A549 (cell line): ENCODE data around the gene SLC22A23. TPM values are rescaled to one million over a fixed set of nuclear protein-coding genes. Genes with fewer than 3 reads are reported as not detected.

Source experiments
- ATAC-seq, 2 experiments: fragments of 200-7000 bp in 1 of 2; fragments of >200 bp in 1 of 2; cut with Nextera tagmentation in 1 of 2; cut with Tn5 transposase in 1 of 2; 3 replicates each; pipeline versions ENCODE4 v1.8.0 to v1.9.1; 2018 to 2020; ENCODE audit warnings: mild to moderate bottlenecking in 1 of 2, moderate library complexity in 1 of 2
- CTCF ChIA-PET: fragments of 300-600 bp; sonication (Branson Sonifier 250); formaldehyde crosslinking; extraction: SDS; loops from one replicate; lab custom pipeline; 2021; ENCODE audit warnings: antibody characterized with exemption, inconsistent platforms; lab: Yijun Ruan, JAX
- POLR2A ChIA-PET: fragments of 350-600 bp; formaldehyde crosslinking; extraction: SDS; loops from one replicate; lab custom pipeline; 2021; ENCODE audit warnings: antibody characterized with exemption, inconsistent platforms; lab: Yijun Ruan, JAX
- DNase-seq, 2 experiments: peaks; one replicate each; pipeline versions ENCODE4 v3.0.0 to v3.0.0-alpha.2; 2011 to 2016; ENCODE audit warnings: low read depth in 1 of 2, low spot score in 1 of 2
- FAIRE-seq: peaks from 2 replicates; lab custom pipeline; 2011; peaks lifted over from hg19 to GRCh38; lab: Jason Lieb, UNC
- H3K27ac ChIP-seq, 2 experiments: fragments of >200 bp; sonication (Bioruptor Twin); formaldehyde crosslinking; 3 replicates each; pipeline ENCODE4 v1.5.1; 2016 to 2017
- H3K4me1 ChIP-seq: fragments of >200 bp; sonication (Bioruptor Twin); formaldehyde crosslinking; 3 replicates; pipeline ENCODE4 v1.6.1; 2016
- H3K4me2 ChIP-seq: fragments of >200 bp; sonication (Bioruptor Twin); formaldehyde crosslinking; 3 replicates; pipeline ENCODE4 v1.6.1; 2016
- H3K4me3 ChIP-seq: fragments of >200 bp; sonication (Bioruptor Twin); formaldehyde crosslinking; 3 replicates; pipeline ENCODE4 v1.5.1; 2016
- H3K9me3 ChIP-seq: fragments of >200 bp; sonication (Bioruptor Twin); formaldehyde crosslinking; 3 replicates; pipeline ENCODE4 v1.6.1; 2016
- ATOH8 ChIP-seq: fragments of 250-450 bp; sonication (Bioruptor Pico); IDR thresholded peaks from 2 replicates; pipeline ENCODE4 v1.5.0; 2020; ENCODE audit warnings: low read depth, mild to moderate bottlenecking, moderate library complexity
- CBX8 ChIP-seq: fragments of 200-600 bp; sonication (generic); IDR thresholded peaks from 2 replicates; pipeline ENCODE4 v1.6.1; 2016
- CEBPB ChIP-seq, 2 experiments: fragments of >200 bp in 1 of 2; sonication (Bioruptor Twin) in 1 of 2; formaldehyde crosslinking in 1 of 2; IDR thresholded peaks; 2 replicates each; pipeline ENCODE4 v1.6.1; 2012 to 2016
- CHD2 ChIP-seq: fragments of 150-350 bp; IDR thresholded peaks from 2 replicates; pipeline ENCODE4 v1.6.1; 2014; ENCODE audit warnings: low read length; ENCODE audit not compliant: partially characterized antibody
- CHD4 ChIP-seq: fragments of 200-600 bp; sonication (generic); IDR thresholded peaks from 2 replicates; pipeline ENCODE4 v1.6.1; 2016; ENCODE audit warnings: antibody characterized with exemption, mild to moderate bottlenecking, borderline replicate concordance
- E2F6 ChIP-seq: IDR thresholded peaks from 2 replicates; pipeline ENCODE4 v1.6.1; 2012; ENCODE audit warnings: low read depth, borderline replicate concordance
- EHF ChIP-seq: fragments of 250-450 bp; sonication (Bioruptor Pico); IDR thresholded peaks from 2 replicates; pipeline ENCODE4 v1.5.0; 2020; ENCODE audit warnings: mild to moderate bottlenecking
- EHMT2 ChIP-seq: fragments of 200-600 bp; sonication (generic); IDR thresholded peaks from 2 replicates; pipeline ENCODE4 v1.6.1; 2016; ENCODE audit warnings: antibody characterized with exemption, low read depth, mild to moderate bottlenecking, moderate library complexity
- FOSL2 ChIP-seq, 2 experiments: fragments of 450-650 bp in 1 of 2; fragments of >200 bp in 1 of 2; sonication (Bioruptor Twin) in 1 of 2; formaldehyde crosslinking; IDR thresholded peaks; 2 replicates each; pipeline versions ENCODE4 v1.5.0 to v1.6.1; 2016 to 2020; ENCODE audit warnings: mild to moderate bottlenecking in 1 of 2, moderate library complexity in 1 of 2
- FOXS1 ChIP-seq: fragments of 250-450 bp; sonication (Bioruptor Pico); IDR thresholded peaks from 2 replicates; pipeline ENCODE4 v1.5.0; 2020; ENCODE audit warnings: mild to moderate bottlenecking, moderate library complexity
- GATA3 ChIP-seq: IDR thresholded peaks from 2 replicates; pipeline ENCODE4 v1.6.1; 2012; ENCODE audit warnings: borderline replicate concordance
- HOXB13 ChIP-seq: fragments of 250-450 bp; sonication (Bioruptor Pico); IDR thresholded peaks from 2 replicates; pipeline ENCODE4 v1.5.0; 2020; ENCODE audit warnings: low read depth, mild to moderate bottlenecking, moderate library complexity
- KDM1A ChIP-seq: fragments of 200-600 bp; sonication (generic); IDR thresholded peaks from 2 replicates; pipeline ENCODE4 v1.6.1; 2016; ENCODE audit warnings: low read depth, mild to moderate bottlenecking
- KDM5A ChIP-seq: fragments of 200-600 bp; sonication (generic); IDR thresholded peaks from 2 replicates; pipeline ENCODE4 v1.6.1; 2016; ENCODE audit warnings: antibody characterized with exemption, mild to moderate bottlenecking
- MAFK ChIP-seq: fragments of 450-650 bp; IDR thresholded peaks from 2 replicates; pipeline ENCODE4 v1.6.1; 2014; ENCODE audit not compliant: partially characterized antibody
- NPAS2 ChIP-seq: fragments of 250-450 bp; sonication (Bioruptor Pico); IDR thresholded peaks from 2 replicates; pipeline ENCODE4 v1.8.0; 2022; ENCODE audit warnings: mild to moderate bottlenecking, moderate library complexity, borderline replicate concordance
- PHF8 ChIP-seq: fragments of 200-600 bp; sonication (generic); IDR thresholded peaks from 2 replicates; pipeline ENCODE4 v1.6.1; 2016; ENCODE audit warnings: low read depth, mild to moderate bottlenecking, antibody characterized with exemption, moderate library complexity, borderline replicate concordance
- POLR2AphosphoS2 ChIP-seq: conservative IDR thresholded peaks from 2 replicates; pipeline ENCODE4 v1.6.1; 2012; ENCODE audit warnings: low read length, improper control_type of control experiment, inconsistent platforms
- RAD21 ChIP-seq, 2 experiments: fragments of >200 bp in 1 of 2; sonication (Bioruptor Twin) in 1 of 2; formaldehyde crosslinking in 1 of 2; IDR thresholded peaks in 1 of 2; conservative IDR thresholded peaks in 1 of 2; 2 replicates in 1 of 2; 3 replicates in 1 of 2; pipeline ENCODE4 v1.6.1; 2012 to 2018; ENCODE audit warnings: inconsistent platforms in 1 of 2
- RCOR1 ChIP-seq: fragments of 150-350 bp; IDR thresholded peaks from 2 replicates; pipeline ENCODE4 v1.6.1; 2014; ENCODE audit warnings: antibody characterized with exemption, low read length, low read depth
- RFX5 ChIP-seq: fragments of 450-650 bp; IDR thresholded peaks from 2 replicates; pipeline ENCODE4 v1.7.1; 2014; ENCODE audit warnings: antibody characterized with exemption, mild to moderate bottlenecking, moderate library complexity
- SMC3 ChIP-seq: fragments of >200 bp; sonication (Bioruptor Twin); formaldehyde crosslinking; IDR thresholded peaks from 3 replicates; pipeline ENCODE4 v1.6.1; 2018; ENCODE audit warnings: inconsistent platforms
- SREBF2 ChIP-seq: fragments of 450-650 bp; IDR thresholded peaks from 2 replicates; pipeline ENCODE4 v1.6.1; 2014; ENCODE audit warnings: mild to moderate bottlenecking, moderate library complexity
- TP53 ChIP-seq: fragments of 250-450 bp; sonication (Bioruptor Pico); IDR thresholded peaks from 2 replicates; pipeline ENCODE4 v1.5.0; 2021; ENCODE audit warnings: mild to moderate bottlenecking, moderate library complexity
- ZC3H11A ChIP-seq: fragments of 450-650 bp; IDR thresholded peaks from 2 replicates; pipeline ENCODE4 v1.6.1; 2014; ENCODE audit warnings: antibody characterized with exemption, mild to moderate bottlenecking
- ZFP36 ChIP-seq: fragments of 450-650 bp; IDR thresholded peaks from 2 replicates; pipeline ENCODE4 v1.6.1; 2014; ENCODE audit warnings: borderline replicate concordance; ENCODE audit not compliant: partially characterized antibody
- ZNF302 ChIP-seq: fragments of 250-450 bp; sonication (Bioruptor Pico); IDR thresholded peaks from 2 replicates; pipeline ENCODE4 v1.9.0; 2021; ENCODE audit warnings: inconsistent platforms, mild to moderate bottlenecking, moderate library complexity
- ZSCAN20 ChIP-seq: fragments of 250-450 bp; sonication (Bioruptor Pico); IDR thresholded peaks from 2 replicates; pipeline ENCODE4 v1.8.0; 2022; ENCODE audit warnings: mild to moderate bottlenecking, moderate library complexity
- WGBS: methylation state at CpG from one replicate; pipeline ENCODE4 v1.1.6; 2017; ENCODE audit errors: missing lambda C conversion rate; 5-methylcytosine and 5-hydroxymethylcytosine counted together
- polyA plus RNA-seq, 4 experiments: library from polyadenylated mRNA; depleted of rRNA in 3 of 4; stranded (reverse); fragments of >200 nt; fragmentation: RNase III in 1 of 4; extraction: RNeasy Plus Mini Kit Qiagen cat#74134 plus additional on column Dnase treatment in 1 of 4; gene quantifications; 2 replicates in 3 of 4; 3 replicates in 1 of 4; pipeline ENCODE4 v1.2.3, GENCODE V29; 2011 to 2017
- TF ChIP-seq, protein P1 (sequence below): IDR thresholded peaks from 2 replicates; pipeline ENCODE4 v1.6.1; 2012

The SLC22A23 gene
- polyA plus RNA-seq, 2 of the 4 experiments (the other 2 are of a cell fraction), result 4.4 to 6.2 TPM

- FAIRE-seq, result no peak
- CTCF ChIA-PET, result interaction anchor here (17.5 kb wide), 1 partner anchor 446 kb away, joined by 186 read pairs; no protein-coding TSS in a partner anchor
- no peak for TF ChIP-seq E2F6
- no peak for TF ChIP-seq ZFP36
- TF ChIP-seq CBX8, result no peak
- no peak for TF ChIP-seq POLR2AphosphoS2
- no peak for TF ChIP-seq ATOH8 (CRISPR knock-in tag)
- TF ChIP-seq EHF (CRISPR knock-in tag), result no peak
- no peak for TF ChIP-seq CHD4
- no peak for TF ChIP-seq FOXS1 (CRISPR knock-in tag)
- TF ChIP-seq TP53, result no peak
- TF ChIP-seq RFX5, result no peak
- TF ChIP-seq ZNF302 (CRISPR knock-in tag), result no peak
- no peak for TF ChIP-seq CEBPB (IDR thresholded peaks at IDR 0.05)
- TF ChIP-seq SREBF2, result no peak
- no peak for TF ChIP-seq HOXB13
- no peak for TF ChIP-seq PHF8
- TF ChIP-seq, all 56 proteins: peak for 0
- Histone ChIP-seq H3K9me3 (no peaks in the 10 kb centered on the region), H3K4me1 (peaks cover 15% of the 10 kb centered on the region), H3K4me2 (no peak overlapping the region), H3K27ac (no peak overlapping the region), H3K4me3 (no peak overlapping the region)
- no peak for DNase-seq
- no peak for ATAC-seq
- 94% methylated on average over 16 of the region's 19 CpGs for WGBS
- POLR2A ChIA-PET, result interaction anchor here (0.6 kb wide), 1 partner anchor 724 kb away, joined by 3 read pairs; no protein-coding TSS in a partner anchor
Observed at GRCh38 chr6:3285049-3285639, 171.7 kb downstream of the SLC22A23 start.

DNA sequence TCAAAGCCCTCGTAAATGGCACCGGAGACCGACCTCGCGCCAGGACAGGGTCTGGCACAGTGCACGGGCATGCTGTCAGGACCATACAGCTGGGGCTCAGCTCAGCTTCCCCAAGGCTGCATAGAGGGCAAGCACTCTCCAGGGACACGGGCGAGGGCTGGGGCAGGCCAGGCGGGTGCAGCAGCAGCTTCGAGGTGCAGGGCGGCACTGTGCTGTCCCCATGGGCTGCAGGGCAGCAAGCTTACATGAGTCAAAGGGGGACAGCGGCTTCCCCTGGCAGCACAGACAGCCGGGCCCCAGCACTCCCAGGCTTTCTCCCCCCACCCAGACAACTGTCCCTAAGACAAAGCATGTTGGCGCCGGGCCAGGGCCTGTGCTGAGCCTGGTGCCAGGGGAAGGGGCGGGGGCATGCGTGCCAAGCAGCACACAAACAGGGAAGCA lies 172.4 kb downstream of the SLC22A23 start:
- ChIA-PET POLR2A (no interaction called here), CTCF (interaction anchor here (1.4 to 17.5 kb wide), 3 partner anchors 11 to 457 kb away, joined by 3 to 186 read pairs (median 15); no protein-coding TSS in a partner anchor)
- Histone ChIP-seq H3K27ac (no peak overlapping the region), H3K4me3 (no peak overlapping the region), H3K9me3 (no peaks in the 10 kb centered on the region), H3K4me2 (no peak overlapping the region), H3K4me1 (peaks cover 18% of the 10 kb centered on the region)
- TF ChIP-seq ZC3H11A, result no peak
- TF ChIP-seq RAD21 (conservative IDR thresholded peaks at IDR 0.05 in 1 of 2, IDR thresholded peaks at IDR 0.05 in 1 of 2), result no peak
- TF ChIP-seq KDM5A, result no peak
- TF ChIP-seq GATA3, result no peak
- TF ChIP-seq CEBPB (IDR thresholded peaks at IDR 0.05), result no peak
- DNase-seq, result no peak
- no peak for ATAC-seq
- FAIRE-seq, result no peak
- WGBS, result 96% methylated on average over 14 of the region's 17 CpGs

- ChIA-PET CTCF (interaction anchor here (0.6 to 17.5 kb wide), 7 partner anchors 12 to 712 kb away, joined by 3 to 186 read pairs (median 3); no protein-coding TSS in a partner anchor), POLR2A (no interaction called here)
- no peak for FAIRE-seq
- Histone ChIP-seq H3K27ac (no peak overlapping the region), H3K4me3 (no peak overlapping the region), H3K4me1 (peaks cover 18% of the 10 kb centered on the region), H3K4me2 (no peak overlapping the region), H3K9me3 (no peaks in the 10 kb centered on the region)
- TF ChIP-seq EHMT2 (no peak), RCOR1 (no peak), NPAS2 (CRISPR knock-in tag) (no peak), HOXB13 (no peak), TP53 (no peak), SMC3 (no peak), FOSL2 (IDR thresholded peaks at IDR 0.05) (no peak), FOSL2 (CRISPR knock-in tag; IDR thresholded peaks at IDR 0.05) (no peak), MAFK (no peak), CHD2 (no peak), ATOH8 (CRISPR knock-in tag) (no peak), GATA3 (no peak), KDM1A (no peak), RAD21 (conservative IDR thresholded peaks at IDR 0.05 in 1 of 2, IDR thresholded peaks at IDR 0.05 in 1 of 2) (no peak), ZSCAN20 (CRISPR knock-in tag) (no peak)
- TF ChIP-seq, protein P1, sequence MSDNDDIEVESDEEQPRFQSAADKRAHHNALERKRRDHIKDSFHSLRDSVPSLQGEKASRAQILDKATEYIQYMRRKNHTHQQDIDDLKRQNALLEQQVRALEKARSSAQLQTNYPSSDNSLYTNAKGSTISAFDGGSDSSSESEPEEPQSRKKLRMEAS, result no peak
- DNase-seq, result no peak
- ATAC-seq, result no peak
- WGBS, result 94% methylated on average over 19 of the region's 23 CpGs
Observed at GRCh38 chr6:3283641-3284435, 173.0 kb downstream of the SLC22A23 start.
